Vagina (tissue), 2 donors: ENCODE measurements around the gene AHNAK. TPM values are rescaled to one million over a fixed set of nuclear protein-coding genes. Genes with fewer than 3 reads are reported as not detected.
A peak's percentile ranks its signal among the peaks of the same experiment; 100 is the strongest.

Source experiments
- DNase-seq, 2 donors: peaks; one replicate each; pipeline ENCODE4 v3.0.0-alpha.2; 2017; ENCODE audit errors: extremely low spot score in 2 of 2
- H3K27ac ChIP-seq: fragments of 200-600 bp; sonication (generic); one replicate; pipeline ENCODE4 v1.5.1; 2019
- H3K27me3 ChIP-seq: fragments of 200-600 bp; sonication (generic); one replicate; pipeline ENCODE4 v1.5.1; 2019
- H3K36me3 ChIP-seq, 2 donors: fragments of 200-600 bp; sonication (generic); one replicate each; pipeline ENCODE4 v1.5.1; 2017 to 2019
- H3K4me1 ChIP-seq: fragments of 200-600 bp; sonication (generic); one replicate; pipeline ENCODE4 v1.5.1; 2019
- H3K4me3 ChIP-seq, 2 donors: fragments of 200-600 bp; sonication (generic); 1 replicate in 1 of 2; 2 replicates in 1 of 2; pipeline ENCODE4 v1.5.1; 2016 to 2019
- H3K9me3 ChIP-seq: fragments of 200-600 bp; sonication (generic); one replicate; pipeline ENCODE4 v1.5.1; 2019
- POLR2A ChIP-seq, 2 donors: fragments of 450-650 bp; IDR thresholded peaks; one replicate each; pipeline ENCODE4 v1.6.1; 2017; ENCODE audit warnings: antibody characterized with exemption in 2 of 2, mild to moderate bottlenecking in 2 of 2, moderate library complexity in 2 of 2
- POLR2AphosphoS5 ChIP-seq, 2 donors: sonication (generic); formaldehyde crosslinking; IDR thresholded peaks; one replicate each; pipeline ENCODE4 v1.9.0; 2017; ENCODE audit warnings: antibody characterized with exemption in 2 of 2, mild to moderate bottlenecking in 2 of 2, low read depth in 1 of 2; ENCODE audit not compliant: insufficient read depth in 1 of 2
- intact Hi-C: fragments of 100-400 bp; cut with DNase I; formaldehyde crosslinking; loops from one replicate; pipeline ENCODE4 v1.15.1; 2023
- total RNA-seq: library from RNA; depleted of rRNA; stranded (reverse); fragments of >200 nt; gene quantifications from one replicate; pipeline ENCODE4 v1.2.3, GENCODE V29; 2016
- TF ChIP-seq, protein P1 (sequence below), 3 experiments: fragments of 450-650 bp in 2 of 3; fragments of 200-600 bp in 1 of 3; sonication (generic) in 1 of 3; IDR thresholded peaks; one replicate each; pipeline ENCODE4 v1.5.1; 2017 to 2019; ENCODE audit warnings: antibody characterized with exemption in 3 of 3, mild to moderate bottlenecking in 2 of 3, moderate library complexity in 2 of 3

The AHNAK gene
- total RNA-seq, 1 donor from 2014 or later, result 828 TPM

DNA sequence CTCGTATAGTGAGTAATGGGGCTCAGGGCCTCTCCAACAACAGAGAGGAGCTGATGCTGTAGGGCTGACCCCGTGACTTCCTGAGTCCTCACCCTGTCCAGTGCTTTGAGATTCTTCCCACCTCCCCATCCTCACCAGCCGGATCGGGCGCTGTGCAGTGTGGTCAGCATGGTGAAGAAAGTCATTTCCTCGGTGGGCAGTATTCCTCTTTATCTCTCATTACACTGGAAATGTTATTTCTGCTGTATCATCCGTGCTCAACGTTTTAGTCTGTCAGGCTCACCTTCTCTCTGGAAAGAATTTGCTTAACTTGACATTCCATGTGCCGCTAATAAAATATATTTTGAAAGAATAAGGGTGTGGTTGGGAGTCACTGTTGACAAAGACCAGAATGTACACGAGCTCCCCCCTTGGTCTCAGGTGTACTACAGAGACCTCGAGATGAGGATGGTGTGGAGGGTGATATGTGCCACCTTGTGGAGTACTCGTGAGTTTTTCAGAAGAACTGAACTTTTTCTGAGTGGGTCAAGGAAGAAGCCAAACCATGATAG is 153.5 kb downstream of the AHNAK start:
- Histone ChIP-seq H3K4me1 (peaks cover 47% of the 10 kb centered on the region), H3K27me3 (no peaks in the 10 kb centered on the region), H3K27ac (peak overlapping the region; percentile 29), H3K4me3 (no peak overlapping the region), H3K9me3 (no peaks in the 10 kb centered on the region), H3K36me3 (no peaks in the 10 kb centered on the region)
- TF ChIP-seq, protein P1, sequence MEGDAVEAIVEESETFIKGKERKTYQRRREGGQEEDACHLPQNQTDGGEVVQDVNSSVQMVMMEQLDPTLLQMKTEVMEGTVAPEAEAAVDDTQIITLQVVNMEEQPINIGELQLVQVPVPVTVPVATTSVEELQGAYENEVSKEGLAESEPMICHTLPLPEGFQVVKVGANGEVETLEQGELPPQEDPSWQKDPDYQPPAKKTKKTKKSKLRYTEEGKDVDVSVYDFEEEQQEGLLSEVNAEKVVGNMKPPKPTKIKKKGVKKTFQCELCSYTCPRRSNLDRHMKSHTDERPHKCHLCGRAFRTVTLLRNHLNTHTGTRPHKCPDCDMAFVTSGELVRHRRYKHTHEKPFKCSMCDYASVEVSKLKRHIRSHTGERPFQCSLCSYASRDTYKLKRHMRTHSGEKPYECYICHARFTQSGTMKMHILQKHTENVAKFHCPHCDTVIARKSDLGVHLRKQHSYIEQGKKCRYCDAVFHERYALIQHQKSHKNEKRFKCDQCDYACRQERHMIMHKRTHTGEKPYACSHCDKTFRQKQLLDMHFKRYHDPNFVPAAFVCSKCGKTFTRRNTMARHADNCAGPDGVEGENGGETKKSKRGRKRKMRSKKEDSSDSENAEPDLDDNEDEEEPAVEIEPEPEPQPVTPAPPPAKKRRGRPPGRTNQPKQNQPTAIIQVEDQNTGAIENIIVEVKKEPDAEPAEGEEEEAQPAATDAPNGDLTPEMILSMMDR (IDR thresholded peaks at IDR 0.05), result no peak
- TF ChIP-seq POLR2A (IDR thresholded peaks at IDR 0.05) (no peak), POLR2AphosphoS5 (IDR thresholded peaks at IDR 0.05; ENCODE audit: insufficient read depth in 1 of 2, low read depth in 1 of 2) (no peak)
- intact Hi-C loops, result loop anchor here (10.0 kb wide), 1 partner anchor 312 kb away; the partner anchor contains the start of genes BSCL2 and GNG3
- no peak for DNase-seq

DNA sequence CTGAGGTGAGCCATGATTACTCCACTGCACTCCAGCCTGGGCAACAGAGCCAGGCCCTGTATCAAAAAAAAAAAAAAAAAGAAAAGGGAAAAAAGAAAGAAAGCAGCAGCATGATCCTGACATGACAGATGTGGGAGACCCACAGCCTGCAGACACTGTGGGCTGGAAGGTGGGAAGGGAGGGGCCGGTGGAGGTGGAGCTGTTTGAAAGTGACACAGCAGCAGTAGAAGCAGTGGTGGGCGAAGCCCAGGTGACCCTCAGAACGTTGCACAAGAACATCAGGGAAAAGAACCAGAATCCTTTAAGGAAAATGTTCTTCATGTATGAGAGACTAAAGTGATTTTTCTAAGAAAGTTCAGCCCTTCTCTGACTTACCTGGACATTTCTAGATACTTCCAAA is 154.1 kb downstream of the AHNAK start:
- H3K4me1 ChIP-seq, result peaks cover 40% of the 10 kb centered on the region
- DNase-seq, result no peak
- no peak overlapping the region for H3K4me3 ChIP-seq
- H3K36me3 ChIP-seq, result no peaks in the 10 kb centered on the region
- TF ChIP-seq, protein P1 (IDR thresholded peaks at IDR 0.05), result no peak
- no peak for TF ChIP-seq POLR2AphosphoS5 (IDR thresholded peaks at IDR 0.05; ENCODE audit: insufficient read depth in 1 of 2, low read depth in 1 of 2)
- TF ChIP-seq POLR2A (IDR thresholded peaks at IDR 0.05), result no peak
- H3K27ac ChIP-seq, result no peak overlapping the region
- intact Hi-C loops, result loop anchor here (10.0 kb wide), 1 partner anchor 312 kb away; the partner anchor contains the start of genes BSCL2 and GNG3
- no peaks in the 10 kb centered on the region for H3K27me3 ChIP-seq
- H3K9me3 ChIP-seq, result no peaks in the 10 kb centered on the region

DNA sequence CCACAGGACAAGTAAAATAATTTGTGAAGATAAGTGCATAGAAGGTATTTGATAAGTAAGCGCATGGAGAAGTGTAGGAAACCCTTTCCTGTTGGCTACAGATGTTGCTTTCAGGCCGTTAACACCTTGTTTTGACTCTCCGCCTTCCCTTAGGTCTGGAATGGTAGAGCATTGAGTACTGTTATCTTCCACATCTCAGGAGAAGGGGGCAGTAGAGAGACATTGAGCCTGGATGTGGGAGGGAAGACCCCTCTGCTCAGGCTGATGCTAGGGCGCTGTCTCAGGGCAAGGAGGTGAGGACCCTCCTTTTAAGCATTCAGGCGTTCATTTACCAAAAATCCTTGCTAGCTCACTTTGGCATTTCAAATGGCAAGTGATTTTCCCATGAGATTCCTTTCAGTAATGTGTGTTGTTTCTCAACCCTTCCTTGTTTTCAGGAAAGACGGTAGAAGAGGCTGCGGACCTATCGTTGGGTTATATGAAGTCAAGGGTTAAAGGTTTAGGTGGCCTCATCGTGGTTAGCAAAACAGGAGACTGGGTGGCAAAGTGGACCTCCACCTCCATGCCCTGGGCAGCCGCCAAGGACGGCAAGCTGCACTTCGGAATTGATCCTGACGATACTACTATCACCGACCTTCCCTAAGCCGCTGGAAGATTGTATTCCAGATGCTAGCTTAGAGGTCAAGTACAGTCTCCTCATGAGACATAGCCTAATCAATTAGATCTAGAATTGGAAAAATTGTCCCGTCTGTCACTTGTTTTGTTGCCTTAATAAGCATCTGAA is 154.8 kb downstream of the AHNAK start:
- Histone ChIP-seq H3K27ac (no peak overlapping the region), H3K9me3 (no peaks in the 10 kb centered on the region), H3K36me3 (no peaks in the 10 kb centered on the region), H3K27me3 (no peaks in the 10 kb centered on the region), H3K4me3 (no peak overlapping the region), H3K4me1 (peaks cover 34% of the 10 kb centered on the region)
- no peak for TF ChIP-seq POLR2AphosphoS5 (IDR thresholded peaks at IDR 0.05; ENCODE audit: insufficient read depth in 1 of 2, low read depth in 1 of 2)
- no peak for TF ChIP-seq POLR2A (IDR thresholded peaks at IDR 0.05)
- TF ChIP-seq, protein P1 (IDR thresholded peaks at IDR 0.05), result no peak
- intact Hi-C loops, result loop anchor here (10.0 kb wide), 1 partner anchor 313 kb away; the partner anchor contains the start of genes BSCL2 and GNG3
- DNase-seq, result no peak

DNA sequence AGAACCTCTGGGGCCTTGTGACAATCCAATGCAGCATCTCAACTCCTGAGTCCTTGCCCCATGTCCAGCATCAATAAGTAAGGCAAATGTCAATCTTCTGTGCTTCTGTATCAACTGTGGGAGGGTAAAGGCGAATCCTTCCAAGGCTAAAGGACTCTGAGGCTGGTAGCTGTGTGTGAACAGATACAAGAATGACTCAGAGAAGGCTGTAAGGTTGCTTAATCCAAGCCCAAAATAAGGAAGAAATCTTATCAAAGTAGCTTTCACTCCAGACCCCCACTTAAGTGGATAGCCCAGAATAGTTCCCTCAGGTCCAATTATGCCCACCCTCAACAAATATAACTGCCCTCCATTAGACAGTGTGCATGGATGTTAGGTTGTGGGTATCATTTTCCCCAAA is 155.9 kb downstream of the AHNAK start:
- TF ChIP-seq POLR2A (IDR thresholded peaks at IDR 0.05) (no peak), POLR2AphosphoS5 (IDR thresholded peaks at IDR 0.05; ENCODE audit: insufficient read depth in 1 of 2, low read depth in 1 of 2) (no peak)
- TF ChIP-seq, protein P1 (IDR thresholded peaks at IDR 0.05), result no peak
- no peak for DNase-seq
- intact Hi-C loops, result loop anchor here (10.0 kb wide), 1 partner anchor 314 kb away; the partner anchor contains the start of genes BSCL2 and GNG3
- Histone ChIP-seq H3K4me1 (peaks cover 22% of the 10 kb centered on the region), H3K36me3 (no peaks in the 10 kb centered on the region), H3K4me3 (no peak overlapping the region), H3K9me3 (no peaks in the 10 kb centered on the region), H3K27me3 (no peaks in the 10 kb centered on the region), H3K27ac (no peak overlapping the region)
